Upper lobe of left lung (tissue), 6 donors: ENCODE measurements around the gene LARP4B. TPM values are rescaled to one million over a fixed set of nuclear protein-coding genes. Genes with fewer than 3 reads are reported as not detected.

ENCODE experiments used
- ATAC-seq, 2 donors: fragments of 200-7000 bp; cut with Tn5 transposase; one replicate each; pipeline ENCODE4 v1.9.1; 2022; ENCODE audit warnings: mild to moderate bottlenecking in 2 of 2, moderate library complexity in 2 of 2; ENCODE audit not compliant: low FRiP score in 2 of 2
- DNase-seq, 2 donors: peaks; one replicate each; pipeline ENCODE4 v3.0.0-alpha.2; 2019 to 2020
- H3K27ac ChIP-seq, 4 donors: fragments of 200-600 bp; sonication (generic); one replicate each; pipeline ENCODE4 v1.5.1; 2016 to 2019
- H3K27me3 ChIP-seq, 4 donors: fragments of 200-600 bp; sonication (generic); one replicate each; pipeline ENCODE4 v1.5.1; 2017 to 2019
- H3K36me3 ChIP-seq, 4 donors: fragments of 200-600 bp; sonication (generic); one replicate each; pipeline ENCODE4 v1.5.1; 2016 to 2019
- H3K4me1 ChIP-seq, 4 donors: fragments of 200-600 bp; sonication (generic); one replicate each; pipeline ENCODE4 v1.5.1; 2018 to 2019
- H3K4me3 ChIP-seq, 4 donors: fragments of 200-600 bp; sonication (generic); one replicate each; pipeline ENCODE4 v1.5.1; 2017 to 2019; ENCODE audit warnings: mild to moderate bottlenecking in 2 of 4, moderate library complexity in 1 of 4
- H3K9me3 ChIP-seq, 4 donors: fragments of 200-600 bp; sonication (generic); one replicate each; pipeline ENCODE4 v1.5.1; 2018 to 2019
- EP300 ChIP-seq, 4 donors: sonication (generic); formaldehyde crosslinking; IDR thresholded peaks; one replicate each; pipeline ENCODE4 v1.5.1; 2017; ENCODE audit warnings: antibody characterized with exemption in 4 of 4, control low read depth in 2 of 4
- POLR2A ChIP-seq, 4 donors: fragments of 450-650 bp; IDR thresholded peaks; one replicate each; pipeline ENCODE4 v1.5.1; 2016 to 2017; ENCODE audit warnings: antibody characterized with exemption in 4 of 4, mild to moderate bottlenecking in 2 of 4
- POLR2AphosphoS5 ChIP-seq, 2 donors: sonication (generic); formaldehyde crosslinking; IDR thresholded peaks; one replicate each; pipeline ENCODE4 v1.5.1; 2017; ENCODE audit warnings: antibody characterized with exemption in 2 of 2
- WGBS, 2 donors: methylation state at CpG; one replicate each; pipeline ENCODE4 v1.1.5; 2017 to 2018; 5-methylcytosine and 5-hydroxymethylcytosine counted together
- total RNA-seq, 6 donors: library from RNA; depleted of rRNA in 4 of 6; stranded (reverse); fragments of >200 nt in 4 of 6; gene quantifications; one replicate each; pipeline versions ENCODE4 v1.1.0 to v1.2.1, GENCODE V29; 2016 to 2021
- TF ChIP-seq, protein P1 (sequence below), 6 experiments: fragments of 450-650 bp in 4 of 6; fragments of 200-600 bp in 2 of 6; sonication (generic) in 2 of 6; IDR thresholded peaks; one replicate each; pipeline ENCODE4 v1.5.1; 2016 to 2019; ENCODE audit warnings: antibody characterized with exemption in 6 of 6
- donor health status: DM: no; HTN: no; CAD: no; lungs with moderate emphysema.
- donor health status: DM: no; HTN: yes; CAD: no; lungs with severe emphysema.

The LARP4B gene
- total RNA-seq, 6 donors from 2014 or later: 106 to 154 (median 139) TPM

- ATAC-seq: no peak
- no peak for TF ChIP-seq EP300 (IDR thresholded peaks at IDR 0.05)
- no peak for TF ChIP-seq POLR2A (IDR thresholded peaks at IDR 0.05)
- TF ChIP-seq, protein P1, sequence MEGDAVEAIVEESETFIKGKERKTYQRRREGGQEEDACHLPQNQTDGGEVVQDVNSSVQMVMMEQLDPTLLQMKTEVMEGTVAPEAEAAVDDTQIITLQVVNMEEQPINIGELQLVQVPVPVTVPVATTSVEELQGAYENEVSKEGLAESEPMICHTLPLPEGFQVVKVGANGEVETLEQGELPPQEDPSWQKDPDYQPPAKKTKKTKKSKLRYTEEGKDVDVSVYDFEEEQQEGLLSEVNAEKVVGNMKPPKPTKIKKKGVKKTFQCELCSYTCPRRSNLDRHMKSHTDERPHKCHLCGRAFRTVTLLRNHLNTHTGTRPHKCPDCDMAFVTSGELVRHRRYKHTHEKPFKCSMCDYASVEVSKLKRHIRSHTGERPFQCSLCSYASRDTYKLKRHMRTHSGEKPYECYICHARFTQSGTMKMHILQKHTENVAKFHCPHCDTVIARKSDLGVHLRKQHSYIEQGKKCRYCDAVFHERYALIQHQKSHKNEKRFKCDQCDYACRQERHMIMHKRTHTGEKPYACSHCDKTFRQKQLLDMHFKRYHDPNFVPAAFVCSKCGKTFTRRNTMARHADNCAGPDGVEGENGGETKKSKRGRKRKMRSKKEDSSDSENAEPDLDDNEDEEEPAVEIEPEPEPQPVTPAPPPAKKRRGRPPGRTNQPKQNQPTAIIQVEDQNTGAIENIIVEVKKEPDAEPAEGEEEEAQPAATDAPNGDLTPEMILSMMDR (IDR thresholded peaks at IDR 0.05): no peak
- no peak for TF ChIP-seq POLR2AphosphoS5 (IDR thresholded peaks at IDR 0.05)
- Histone ChIP-seq H3K4me3 (no peak overlapping the region), H3K9me3 (no peaks in the 10 kb centered on the region), H3K4me1 (peaks cover 2 to 12% (median 7%) of the 10 kb centered on the region in 4 donors), H3K36me3 (peaks cover 28 to 98% (median 78%) of the 10 kb centered on the region in 4 donors), H3K27me3 (no peaks in the 10 kb centered on the region), H3K27ac (no peak overlapping the region)
- 70 to 75% methylated on average over 7 to 12 of the region's 12 CpGs for WGBS, 2 donors
- DNase-seq: peak in 1 of 2 donors; percentile 46
Measured at GRCh38 chr10:822661-823367, 108.7 kb downstream of the LARP4B start.

GRCh38 chr10:822197-822596 lies 109.3 kb downstream of the LARP4B start:
- ATAC-seq (no peak), DNase-seq (peak in 1 of 2 donors; percentile 65)
- Histone ChIP-seq H3K27me3 (no peaks in the 10 kb centered on the region), H3K36me3 (peaks cover 26 to 98% (median 78%) of the 10 kb centered on the region in 4 donors), H3K4me1 (peaks cover 4 to 18% (median 10%) of the 10 kb centered on the region in 4 donors), H3K9me3 (no peaks in the 10 kb centered on the region), H3K27ac (no peak overlapping the region), H3K4me3 (no peak overlapping the region)
- 90 to 100% methylated on average over 3 to 6 of the region's 12 CpGs for WGBS, 2 donors
- TF ChIP-seq POLR2AphosphoS5 (IDR thresholded peaks at IDR 0.05) (no peak), POLR2A (IDR thresholded peaks at IDR 0.05) (no peak), EP300 (IDR thresholded peaks at IDR 0.05) (no peak)
- TF ChIP-seq, protein P1 (IDR thresholded peaks at IDR 0.05): no peak

DNA sequence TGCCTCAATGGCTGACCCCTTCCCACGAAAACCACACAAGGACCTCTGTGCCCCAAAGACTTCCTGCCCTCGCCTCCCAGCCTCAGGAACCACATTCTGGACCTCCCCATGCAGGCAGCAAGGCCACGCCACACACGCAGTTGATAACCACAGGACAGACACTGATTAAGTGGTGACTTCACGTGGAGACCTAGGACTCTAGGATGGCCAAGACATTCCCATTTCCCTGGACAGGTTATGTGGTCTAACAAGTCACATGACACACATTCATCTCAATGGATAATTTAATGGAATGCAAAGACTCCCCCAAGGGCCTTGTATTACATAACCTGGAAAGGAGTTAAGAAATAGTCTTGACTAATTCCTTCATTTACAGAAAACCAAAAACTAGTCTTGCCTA lies 110.2 kb downstream of the LARP4B start:
- Histone ChIP-seq H3K27me3 (no peaks in the 10 kb centered on the region), H3K9me3 (no peaks in the 10 kb centered on the region), H3K36me3 (peaks cover 29 to 98% (median 82%) of the 10 kb centered on the region in 4 donors), H3K27ac (no peak overlapping the region), H3K4me1 (peaks cover 4 to 24% (median 13%) of the 10 kb centered on the region in 4 donors), H3K4me3 (no peak overlapping the region)
- ATAC-seq (no peak), DNase-seq (no peak)
- WGBS, 2 donors: 75% methylated on average over 5 of the region's 5 CpGs
- TF ChIP-seq EP300 (IDR thresholded peaks at IDR 0.05) (no peak), POLR2A (IDR thresholded peaks at IDR 0.05) (no peak), POLR2AphosphoS5 (IDR thresholded peaks at IDR 0.05) (no peak)
- TF ChIP-seq, protein P1 (IDR thresholded peaks at IDR 0.05): no peak

GRCh38 chr10:819816-820215 lies 111.7 kb downstream of the LARP4B start:
- no peak for DNase-seq
- Histone ChIP-seq H3K4me3 (no peak overlapping the region), H3K36me3 (peaks cover 30 to 98% (median 84%) of the 10 kb centered on the region in 4 donors), H3K27ac (peak overlapping the region in 1 of 4 donors; percentile 54), H3K27me3 (no peaks in the 10 kb centered on the region), H3K9me3 (no peaks in the 10 kb centered on the region), H3K4me1 (peaks cover 4 to 24% (median 13%) of the 10 kb centered on the region in 4 donors)
- TF ChIP-seq EP300 (IDR thresholded peaks at IDR 0.05) (no peak), POLR2AphosphoS5 (IDR thresholded peaks at IDR 0.05) (no peak), POLR2A (IDR thresholded peaks at IDR 0.05) (no peak)
- TF ChIP-seq, protein P1 (IDR thresholded peaks at IDR 0.05): no peak
- 91 to 93% methylated on average over 8 of the region's 8 CpGs for WGBS, 2 donors
- no peak for ATAC-seq
